Measurements from ENCODE around the gene PCDHGA7.

DNA sequence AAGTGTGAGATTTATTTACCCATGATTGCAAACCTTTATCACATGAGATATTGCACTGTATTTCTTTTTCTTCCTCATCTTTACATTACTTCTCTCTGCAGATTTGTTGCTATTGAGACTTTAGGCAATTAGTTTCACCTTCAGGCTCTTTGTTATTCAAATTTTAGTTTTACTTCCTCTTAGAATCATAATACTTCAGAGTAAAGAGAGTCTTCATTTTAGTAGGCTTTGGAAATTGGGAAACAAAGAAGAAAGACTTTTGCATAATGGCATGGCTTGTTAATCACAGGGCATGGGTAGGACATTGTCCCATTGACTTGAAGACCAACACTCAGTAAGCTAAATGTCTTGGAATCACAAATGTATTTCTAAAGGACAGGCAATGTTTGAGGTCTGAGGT lies 19.8 kb upstream of the PCDHGA7 start:
- TF ChIP-seq, protein P1, sequence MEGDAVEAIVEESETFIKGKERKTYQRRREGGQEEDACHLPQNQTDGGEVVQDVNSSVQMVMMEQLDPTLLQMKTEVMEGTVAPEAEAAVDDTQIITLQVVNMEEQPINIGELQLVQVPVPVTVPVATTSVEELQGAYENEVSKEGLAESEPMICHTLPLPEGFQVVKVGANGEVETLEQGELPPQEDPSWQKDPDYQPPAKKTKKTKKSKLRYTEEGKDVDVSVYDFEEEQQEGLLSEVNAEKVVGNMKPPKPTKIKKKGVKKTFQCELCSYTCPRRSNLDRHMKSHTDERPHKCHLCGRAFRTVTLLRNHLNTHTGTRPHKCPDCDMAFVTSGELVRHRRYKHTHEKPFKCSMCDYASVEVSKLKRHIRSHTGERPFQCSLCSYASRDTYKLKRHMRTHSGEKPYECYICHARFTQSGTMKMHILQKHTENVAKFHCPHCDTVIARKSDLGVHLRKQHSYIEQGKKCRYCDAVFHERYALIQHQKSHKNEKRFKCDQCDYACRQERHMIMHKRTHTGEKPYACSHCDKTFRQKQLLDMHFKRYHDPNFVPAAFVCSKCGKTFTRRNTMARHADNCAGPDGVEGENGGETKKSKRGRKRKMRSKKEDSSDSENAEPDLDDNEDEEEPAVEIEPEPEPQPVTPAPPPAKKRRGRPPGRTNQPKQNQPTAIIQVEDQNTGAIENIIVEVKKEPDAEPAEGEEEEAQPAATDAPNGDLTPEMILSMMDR (IDR thresholded peaks at IDR 0.05): no peak
- no peak for TF ChIP-seq EZH2 (IDR thresholded peaks at IDR 0.05)
